Measurements from ENCODE around the gene ZFP2.

DNA sequence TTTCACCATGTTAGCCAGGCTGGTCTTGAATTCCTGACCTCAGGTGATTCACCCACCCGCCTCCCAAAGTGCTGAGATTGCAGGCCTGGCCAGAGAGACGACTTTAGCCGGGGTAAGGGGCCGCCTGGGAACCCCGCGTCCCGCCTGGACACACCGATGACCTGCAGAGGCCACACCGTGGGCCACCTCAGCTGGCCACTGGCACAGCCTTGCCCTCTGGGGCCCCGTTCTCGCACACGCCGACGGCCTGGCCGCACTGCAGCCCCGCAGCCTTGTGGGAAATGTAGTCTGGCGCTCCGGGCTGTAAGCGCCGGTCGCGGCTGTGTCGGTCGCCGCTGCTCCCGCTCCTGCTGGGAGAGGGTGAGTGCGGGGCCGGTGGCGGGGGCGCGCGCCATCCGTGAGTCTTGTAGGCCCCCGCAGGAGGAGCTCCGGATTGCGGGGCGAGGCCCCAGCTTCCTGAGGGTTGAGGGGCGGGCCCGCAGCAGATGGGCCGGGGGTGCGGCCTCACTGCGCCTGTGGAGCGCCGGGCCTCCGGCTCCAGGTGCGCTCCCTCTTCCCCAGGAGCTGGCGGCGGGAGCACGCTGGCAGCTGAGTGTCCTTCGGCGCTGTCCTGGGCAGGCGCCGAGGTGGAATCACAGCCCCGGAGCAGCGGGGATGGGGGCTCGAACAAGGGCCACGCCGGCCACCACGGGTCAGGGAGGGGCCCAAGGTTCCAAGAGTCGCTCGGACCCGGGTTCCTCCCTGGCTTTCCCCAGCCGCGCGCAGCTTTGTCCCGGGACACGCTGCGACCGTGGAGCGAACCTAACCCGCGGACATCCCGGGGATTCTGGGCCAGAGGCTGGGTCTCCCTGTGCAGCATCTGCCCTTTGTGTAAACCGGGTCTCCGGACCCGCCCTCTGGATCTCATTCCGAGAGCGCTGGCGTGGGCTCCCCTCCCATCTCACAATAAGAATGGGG lies at the start of gene ZFP2:
- TF ChIP-seq POLR2A (IDR thresholded peaks at IDR 0.05; ENCODE audit: low read depth, low read length) (no peak), POLR2AphosphoS5 (IDR thresholded peaks at IDR 0.05; ENCODE audit: low read depth, low read length) (no peak)
